Measurements from ENCODE around the gene KRTAP12-1.

KRTAP12-1 gene

GRCh38 chr21:44681861-44682579 is at the start of gene KRTAP12-1:
Gene KRTAP12-1 (minus strand): TSS chr21:44682163. CDS start chr21:44682123, 40 bp downstream.
- DNase-seq, result no peak

- no peak for DNase-seq
Measured at GRCh38 chr21:44730951-44731579, 49.1 kb upstream of the KRTAP12-1 start.

GRCh38 chr21:44730028-44730395 is 48.0 kb upstream of the KRTAP12-1 start:
- no peak for DNase-seq

- DNase-seq, result no peak
Measured at GRCh38 chr21:44729336-44730027, 47.5 kb upstream of the KRTAP12-1 start.

- DNase-seq, result no peak
Measured at GRCh38 chr21:44728716-44729115, 46.8 kb upstream of the KRTAP12-1 start.

GRCh38 chr21:44727757-44728156 is 45.8 kb upstream of the KRTAP12-1 start:
- no peak for DNase-seq

- DNase-seq, result no peak
Measured at GRCh38 chr21:44727321-44727720, 45.4 kb upstream of the KRTAP12-1 start.

- DNase-seq, result no peak
Measured at GRCh38 chr21:44726826-44727225, 44.9 kb upstream of the KRTAP12-1 start.

- DNase-seq, result no peak
Measured at GRCh38 chr21:44724926-44725325, 43.0 kb upstream of the KRTAP12-1 start.

GRCh38 chr21:44724196-44724595 is 42.2 kb upstream of the KRTAP12-1 start:
- no peak for DNase-seq

- DNase-seq, result no peak
Measured at GRCh38 chr21:44723177-44724131, 41.5 kb upstream of the KRTAP12-1 start.

- no peak for DNase-seq
Measured at GRCh38 chr21:44722731-44723130, 40.8 kb upstream of the KRTAP12-1 start.

GRCh38 chr21:44720170-44720569 is 38.2 kb upstream of the KRTAP12-1 start:
- DNase-seq, result no peak

GRCh38 chr21:44718571-44718970 is 36.6 kb upstream of the KRTAP12-1 start:
- no peak for DNase-seq

- no peak for DNase-seq
Measured at GRCh38 chr21:44718093-44718492, 36.1 kb upstream of the KRTAP12-1 start.

- no peak for DNase-seq
Measured at GRCh38 chr21:44716984-44717383, 35.0 kb upstream of the KRTAP12-1 start.

- no peak for DNase-seq
Measured at GRCh38 chr21:44714905-44715304, 32.9 kb upstream of the KRTAP12-1 start.

GRCh38 chr21:44713846-44714245 is 31.9 kb upstream of the KRTAP12-1 start:
- no peak for DNase-seq

GRCh38 chr21:44713130-44713529 is 31.2 kb upstream of the KRTAP12-1 start:
- no peak for DNase-seq

GRCh38 chr21:44712203-44713028 is 30.5 kb upstream of the KRTAP12-1 start:
- DNase-seq, result no peak

GRCh38 chr21:44711327-44712202 is 29.6 kb upstream of the KRTAP12-1 start, which contains the start of gene TSPEAR:
Gene TSPEAR (minus strand): TSS chr21:44711572. CDS start chr21:44711514, 58 bp downstream.
- DNase-seq, result no peak

All from stimulated activated CD4-positive, alpha-beta T cell treated with anti-CD3 and anti-CD28 coated beads, Interleukin-12 subunit alpha, Interleukin-12 subunit beta, amount 100 ng/mL, for 4 hours (primary cell).